HG03342 (cell line): ENCODE results near the gene NLRP6.
"Not testable (repeated sequence)": the region's sequence is repeated elsewhere in the genome, so short reads cannot be mapped to it uniquely, and the experiment has no call there.

Source experiments
- ATAC-seq: cut with Tn5 transposase; IDR thresholded peaks from one replicate; pipeline ENCODE4 v1.9.1; 2021; ENCODE audit warnings: mild to moderate bottlenecking, moderate library complexity; ENCODE audit not compliant: unreplicated experiment

The NLRP6 gene

DNA sequence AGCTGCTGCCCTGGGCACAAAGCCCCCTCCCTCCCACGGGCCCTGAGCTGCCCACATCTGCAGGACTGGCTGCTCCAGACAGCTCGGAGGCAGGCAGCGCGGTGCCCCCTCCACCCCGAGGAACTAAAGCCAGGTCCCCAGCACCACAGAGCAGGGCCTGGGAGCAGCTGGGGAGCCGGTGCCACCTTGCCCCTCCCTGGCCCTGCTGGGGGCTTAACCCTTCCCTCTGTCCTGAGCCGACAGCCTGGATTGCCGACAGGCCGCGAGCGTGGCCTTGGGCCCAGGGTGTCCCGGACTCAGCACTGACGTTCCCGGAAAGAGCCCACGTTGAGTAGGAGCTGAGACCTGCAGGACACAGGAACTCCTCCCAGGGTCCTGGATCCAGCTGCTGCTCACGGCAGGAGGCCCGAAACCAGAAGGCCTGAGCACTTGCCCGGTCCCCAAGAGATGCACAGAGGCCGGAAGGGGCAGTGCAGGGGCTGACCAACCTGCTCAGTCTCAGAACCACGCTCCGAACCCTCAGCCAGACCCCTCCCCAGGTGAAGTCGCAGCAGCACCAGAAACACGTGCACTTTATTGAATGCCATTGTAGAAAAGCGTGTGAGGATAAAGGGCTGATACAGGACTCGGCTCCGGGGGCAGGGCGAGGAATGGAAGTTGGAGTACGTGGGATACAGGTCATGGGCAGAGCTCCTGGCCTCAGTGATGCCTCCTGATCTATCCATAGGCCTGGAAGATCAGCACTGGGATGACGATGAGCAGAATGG, 41.1 kb downstream of the NLRP6 start:
- not testable (repeated sequence) for ATAC-seq

DNA sequence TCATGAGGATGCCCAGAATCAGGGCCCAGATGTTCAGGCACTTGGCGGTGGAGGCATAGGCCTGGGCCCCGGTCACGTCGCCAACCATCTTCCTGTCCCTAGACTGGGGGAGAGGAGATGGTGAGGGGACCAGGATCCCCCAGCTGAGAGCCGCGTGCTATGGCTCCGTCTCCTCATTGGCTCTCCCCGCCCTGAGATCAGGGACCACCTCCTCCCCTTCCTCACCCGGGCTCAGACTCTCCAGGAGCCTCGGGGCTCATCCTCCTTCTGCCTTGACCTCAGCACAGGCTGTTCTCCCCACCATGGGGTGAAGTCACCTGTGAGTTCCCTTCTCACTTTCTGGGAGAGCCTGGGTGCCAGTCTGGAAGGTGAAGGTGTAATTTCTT, 41.7 kb downstream of the NLRP6 start:
- not testable (repeated sequence) for ATAC-seq

DNA sequence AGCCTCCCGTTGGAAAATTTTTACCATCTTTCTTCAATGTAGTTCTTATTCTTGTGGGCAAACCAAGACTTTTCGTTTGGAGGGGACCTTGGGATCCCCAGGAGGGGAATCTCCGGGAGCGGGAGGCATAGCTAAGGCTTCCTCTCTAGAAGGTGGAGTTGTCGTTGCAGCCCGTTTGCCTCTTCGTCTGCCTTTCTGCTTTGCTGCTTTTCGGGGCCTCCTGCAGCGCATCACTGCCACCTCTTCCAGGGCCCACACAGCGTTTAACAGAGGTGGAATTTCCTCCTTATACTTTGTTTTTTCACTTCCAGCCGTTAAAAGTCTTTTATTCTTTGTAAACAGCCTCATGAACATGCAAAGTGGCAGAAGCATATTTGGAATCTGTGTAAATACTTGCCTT, 45.9 kb downstream of the NLRP6 start:
- no peak for ATAC-seq

DNA sequence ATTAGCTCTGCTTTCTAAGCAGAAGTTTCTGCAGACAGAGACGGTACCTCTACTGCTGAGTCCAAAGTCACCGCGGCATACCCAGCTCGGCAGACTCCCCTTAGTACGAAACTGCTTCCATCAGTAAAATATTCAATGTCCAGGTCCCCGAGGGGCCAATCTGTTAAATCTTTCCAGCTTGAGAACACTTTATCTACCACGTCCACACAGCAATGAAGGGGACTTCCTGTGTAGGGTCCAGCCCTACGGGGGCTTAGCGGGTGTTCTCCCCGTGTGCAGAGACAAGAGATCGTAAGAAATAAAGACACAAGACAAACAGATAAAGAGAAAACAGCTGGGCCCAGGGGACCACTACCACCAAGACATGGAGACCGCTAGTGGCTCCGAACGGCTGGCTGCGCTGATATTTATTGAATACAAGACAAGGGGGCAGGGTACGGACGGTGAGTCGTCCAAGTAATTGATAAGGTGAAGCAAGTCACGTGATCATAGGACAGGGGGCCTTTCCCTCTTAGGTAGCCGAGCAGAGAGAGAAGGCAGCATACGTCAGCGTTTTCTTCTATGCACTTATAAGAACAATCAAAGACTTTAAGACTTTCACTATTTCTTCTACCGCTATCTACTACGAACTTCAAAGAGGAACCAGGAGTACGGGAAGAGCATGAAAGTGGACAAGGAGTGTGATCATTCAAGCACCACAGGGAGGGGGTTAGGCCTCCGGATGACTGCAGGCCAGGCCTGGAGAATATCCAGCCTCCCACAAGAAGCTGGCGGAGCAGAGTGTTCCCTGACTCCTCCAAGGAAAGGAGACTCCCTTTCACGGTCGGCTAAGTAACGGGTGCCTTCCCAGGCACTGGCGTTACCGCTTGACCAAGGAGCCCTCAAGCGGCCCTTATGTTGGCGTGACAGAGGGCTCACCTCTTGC, 46.6 kb downstream of the NLRP6 start:
- ATAC-seq = not testable (repeated sequence)

DNA sequence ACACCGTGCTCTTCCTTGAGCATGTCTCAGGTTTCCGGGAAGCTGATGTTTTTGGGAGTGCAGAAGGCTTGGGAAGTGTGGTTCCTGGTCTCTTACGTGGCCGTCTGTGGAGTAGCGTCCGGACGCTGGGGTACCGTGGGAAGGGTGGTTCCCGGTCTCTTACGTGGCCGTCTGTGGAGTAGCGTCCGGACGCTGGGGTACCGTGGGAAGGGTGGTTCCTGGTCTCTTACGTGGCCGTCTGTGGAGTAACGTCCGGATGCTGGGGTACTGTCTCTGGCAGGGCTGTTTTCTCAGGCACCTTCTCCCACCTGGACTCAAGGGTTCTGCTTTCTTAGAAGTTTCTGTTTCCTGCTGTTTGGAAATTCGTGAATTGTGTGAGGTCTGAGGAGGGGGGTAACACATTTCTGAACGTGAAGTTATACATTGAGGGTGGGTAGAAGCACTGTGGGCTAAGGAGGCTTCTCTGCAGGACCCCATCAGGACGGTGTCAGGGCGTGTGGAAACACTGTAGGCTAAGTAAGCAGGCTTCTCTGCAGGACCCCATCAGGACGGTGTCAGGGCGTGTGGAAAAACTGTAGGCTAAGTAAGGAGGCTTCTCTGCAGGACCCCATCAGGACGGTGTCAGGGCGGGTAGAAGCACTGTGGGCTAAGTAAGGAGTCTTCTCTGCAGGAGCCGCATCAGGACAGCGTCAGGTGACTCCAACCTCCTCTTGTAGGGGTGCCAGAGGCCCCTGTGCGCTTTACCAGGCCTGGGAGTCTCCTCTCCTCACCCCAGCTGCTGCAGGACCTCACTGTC, 47.8 kb downstream of the NLRP6 start:
- ATAC-seq = no peak

DNA sequence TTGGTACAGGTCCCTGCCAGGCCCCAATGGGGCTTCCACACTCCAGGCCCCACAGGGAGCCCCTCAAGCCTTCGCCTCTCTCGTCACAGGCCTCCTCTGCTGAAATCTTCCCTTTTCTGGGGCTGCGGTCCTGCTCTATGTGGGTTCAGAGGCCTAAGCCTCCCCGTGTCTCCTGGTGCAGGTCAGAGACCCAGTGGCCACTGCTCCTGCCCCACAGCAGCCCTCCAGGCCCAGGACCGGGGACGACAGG, 48.3 kb downstream of the NLRP6 start:
- ATAC-seq = no peak

DNA sequence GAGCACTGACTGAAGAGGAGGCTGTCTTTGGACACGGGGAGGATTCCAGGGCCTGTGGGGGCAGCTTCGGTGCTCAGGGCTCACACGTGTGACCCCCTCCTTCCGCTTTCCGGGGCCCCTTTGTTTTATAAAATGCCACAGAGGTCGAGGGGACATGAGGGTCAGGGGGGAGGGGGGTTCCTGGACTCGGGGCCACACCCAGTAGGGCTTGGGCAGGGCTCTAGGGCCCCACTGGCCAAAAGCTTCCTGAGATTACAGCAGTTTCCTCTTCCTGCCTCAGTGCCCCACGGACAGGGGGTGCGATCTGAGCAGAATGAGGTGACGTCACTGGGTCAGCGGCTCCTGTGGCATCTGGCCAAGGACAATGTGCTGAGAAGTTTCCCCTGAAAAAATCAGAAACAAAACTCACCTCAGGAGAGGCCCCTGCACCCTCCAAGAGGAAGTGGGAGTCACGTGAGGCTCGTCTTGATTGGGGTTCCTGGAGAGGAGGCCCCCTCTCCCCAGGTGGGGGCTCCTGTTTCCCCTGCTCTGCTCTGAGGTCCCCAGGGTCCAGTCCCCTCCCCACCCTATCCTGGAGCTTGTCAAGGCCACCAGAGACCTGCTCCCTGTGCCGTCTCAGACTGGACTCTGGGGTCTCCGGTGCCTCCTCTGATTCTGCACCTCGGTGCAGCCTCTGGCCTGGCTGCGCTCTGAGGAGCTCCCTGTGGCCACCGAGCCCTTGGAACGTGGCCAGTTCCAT, 48.8 kb downstream of the NLRP6 start:
- ATAC-seq = peak; percentile 63

DNA sequence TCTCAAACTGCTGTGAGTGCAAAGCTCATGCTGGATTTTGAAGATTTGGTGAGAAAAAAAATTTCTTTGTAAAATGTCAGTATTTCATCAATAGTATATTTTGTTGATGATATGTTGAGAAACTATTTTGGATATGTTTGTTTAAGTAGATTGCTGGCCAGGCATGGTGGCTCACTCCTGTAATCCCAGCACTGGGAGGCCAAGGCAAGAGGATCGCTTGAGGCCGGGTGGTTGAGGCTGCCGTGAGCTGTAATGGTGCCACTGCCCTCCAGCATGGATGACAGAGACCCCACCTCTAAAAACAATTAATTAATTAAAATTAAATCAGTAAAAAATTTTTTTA, 49.3 kb downstream of the NLRP6 start:
- ATAC-seq = no peak

DNA sequence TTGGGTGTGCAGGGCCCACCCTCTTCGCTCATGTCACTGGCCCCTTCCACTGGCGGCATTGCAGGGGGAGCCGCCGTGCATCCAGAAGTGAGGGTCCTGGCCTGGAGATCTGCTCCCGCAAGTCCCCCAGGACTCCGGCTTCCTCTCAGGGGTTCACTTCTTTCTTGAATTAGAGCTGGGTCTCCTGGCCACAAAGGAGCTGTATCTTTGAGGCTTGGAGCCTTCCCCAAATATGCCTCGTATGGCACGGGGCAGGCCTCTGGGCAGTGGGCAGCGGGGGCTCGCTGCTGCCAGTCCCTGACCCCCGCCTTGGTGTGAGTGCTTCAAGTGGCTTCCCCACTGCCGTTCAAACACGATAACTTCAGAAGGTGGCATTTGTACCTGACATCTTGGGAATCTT, 49.8 kb downstream of the NLRP6 start:
- no peak for ATAC-seq

DNA sequence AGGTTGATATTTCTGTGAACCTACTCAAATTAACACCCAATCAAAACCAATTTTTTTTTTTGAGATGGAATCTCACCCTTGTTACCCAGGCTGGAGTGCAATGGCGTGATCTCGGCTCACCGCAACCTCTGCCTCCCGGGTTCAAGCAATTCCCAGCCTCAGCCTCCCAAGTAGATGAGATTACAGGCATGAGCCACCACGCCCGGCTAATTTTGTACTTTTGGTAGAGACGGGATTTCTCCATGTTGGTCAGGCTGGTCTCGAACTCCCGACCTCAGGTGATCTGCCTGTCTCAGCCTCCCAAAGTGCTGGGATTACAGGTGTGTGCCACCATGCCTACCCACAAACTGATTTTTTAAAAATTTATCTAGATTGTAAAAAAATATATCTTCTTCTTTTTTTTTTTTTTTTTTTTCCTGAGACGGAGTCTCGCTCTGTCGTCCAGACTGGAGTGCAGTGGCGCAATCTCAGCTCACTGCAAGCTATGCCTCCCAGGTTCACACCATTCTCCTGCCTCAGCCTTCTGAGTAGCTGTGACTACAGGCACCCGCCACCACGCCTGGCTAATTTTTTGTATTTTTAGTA, 50.4 kb downstream of the NLRP6 start:
- not testable (repeated sequence) for ATAC-seq

DNA sequence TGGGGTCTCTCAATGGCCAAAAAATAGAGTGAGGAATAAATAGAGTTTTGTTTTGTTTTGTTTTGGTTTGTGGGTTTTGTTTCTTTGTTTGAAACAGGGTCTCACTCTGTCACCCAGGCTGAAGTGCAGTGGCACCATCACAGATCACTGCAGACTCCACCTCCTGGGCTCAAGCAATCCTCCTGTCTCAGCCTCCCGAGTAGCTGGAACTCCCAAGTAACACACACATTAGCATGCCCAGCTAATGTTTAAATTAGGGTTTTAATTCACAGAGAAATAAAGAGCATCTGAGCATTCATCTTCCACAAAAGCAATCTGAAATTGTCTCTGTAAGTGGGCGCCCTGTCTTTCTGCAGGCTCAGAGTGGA, 51.7 kb downstream of the NLRP6 start:
- ATAC-seq = no peak

DNA sequence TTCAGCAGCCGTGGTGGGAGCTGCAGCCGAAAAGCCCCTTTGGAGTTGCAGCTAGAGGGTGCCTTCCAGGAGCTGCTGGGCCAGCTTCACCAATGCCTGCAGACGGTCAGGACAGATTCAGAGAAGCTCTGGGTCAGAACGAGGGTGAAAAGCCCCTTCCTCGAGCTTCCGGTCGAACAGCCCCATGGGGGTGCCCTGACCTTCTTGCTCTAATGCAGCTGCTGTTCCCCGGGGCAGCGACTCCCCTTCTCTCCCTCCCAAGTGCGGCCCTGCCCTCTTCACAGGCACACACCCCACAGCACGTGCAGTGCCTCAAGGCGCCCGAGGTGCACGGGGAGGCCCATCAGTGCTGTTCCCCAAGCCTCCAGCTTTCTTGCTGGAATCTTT, 52.1 kb downstream of the NLRP6 start:
- no peak for ATAC-seq

DNA sequence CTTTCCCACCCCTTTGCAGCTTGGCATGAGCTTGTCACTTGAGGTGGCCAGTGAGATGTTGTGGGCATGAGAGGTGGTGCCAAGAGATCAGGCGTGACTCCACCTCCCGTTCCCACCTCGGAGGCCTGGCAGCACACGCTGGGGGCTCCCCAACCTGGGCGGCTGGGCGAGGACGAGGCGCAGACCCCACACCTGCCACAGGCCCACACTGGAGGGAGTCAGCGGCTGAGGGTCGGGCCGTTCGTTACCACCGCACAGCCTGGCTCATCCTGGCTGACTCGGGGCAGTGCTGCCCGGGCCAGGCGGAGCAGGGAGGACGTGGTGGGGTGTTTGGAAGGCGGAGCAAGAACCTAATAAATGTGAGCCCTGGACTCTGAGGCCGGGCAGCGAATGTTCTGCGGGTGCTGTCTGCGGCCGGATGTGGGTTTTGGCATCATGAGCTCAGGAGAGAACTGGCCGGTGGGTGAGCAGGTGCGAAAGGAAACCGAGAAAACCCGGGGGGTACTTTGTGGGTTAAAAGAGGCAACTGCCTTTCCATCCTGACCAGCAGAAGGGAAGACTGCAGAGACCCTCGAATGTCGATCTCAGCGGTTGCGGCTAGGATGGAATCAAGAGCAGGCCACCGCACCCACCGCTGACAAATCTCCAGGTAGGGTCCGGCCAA, 52.6 kb downstream of the NLRP6 start:
- no peak for ATAC-seq

DNA sequence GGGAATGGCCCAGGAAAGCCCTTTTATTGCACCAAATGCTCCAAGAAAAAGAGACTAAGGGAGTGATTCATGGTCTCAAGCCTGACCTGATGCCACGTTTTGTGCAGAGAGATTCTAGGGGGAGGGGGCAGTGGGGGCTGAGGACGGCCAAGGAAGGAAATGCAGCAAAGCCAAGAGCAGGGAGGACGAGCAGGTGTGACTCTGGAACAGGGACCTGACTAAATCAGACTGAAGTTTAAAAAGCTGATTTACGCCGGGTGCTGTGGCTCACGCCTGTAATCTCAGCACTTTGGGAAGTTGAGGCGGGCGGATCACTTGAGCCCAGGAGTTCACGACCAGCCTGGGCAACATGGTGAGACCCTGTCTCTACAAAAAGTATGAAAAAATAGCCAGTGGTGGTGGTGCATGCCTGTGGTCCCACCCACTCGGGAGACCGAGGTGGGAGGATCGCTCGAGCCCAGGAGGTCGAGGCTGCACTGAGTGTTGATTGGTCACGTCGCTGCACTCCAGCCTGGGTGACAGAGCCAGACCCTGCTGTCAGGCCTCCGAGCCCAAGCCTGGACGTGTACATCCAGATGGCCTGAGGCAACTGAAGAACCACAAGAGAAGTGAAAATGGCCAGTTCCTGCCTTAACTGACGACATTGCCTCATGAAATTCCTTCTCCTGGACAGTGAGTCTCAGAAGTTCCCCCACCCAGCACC, 53.3 kb downstream of the NLRP6 start:
- ATAC-seq = no peak

DNA sequence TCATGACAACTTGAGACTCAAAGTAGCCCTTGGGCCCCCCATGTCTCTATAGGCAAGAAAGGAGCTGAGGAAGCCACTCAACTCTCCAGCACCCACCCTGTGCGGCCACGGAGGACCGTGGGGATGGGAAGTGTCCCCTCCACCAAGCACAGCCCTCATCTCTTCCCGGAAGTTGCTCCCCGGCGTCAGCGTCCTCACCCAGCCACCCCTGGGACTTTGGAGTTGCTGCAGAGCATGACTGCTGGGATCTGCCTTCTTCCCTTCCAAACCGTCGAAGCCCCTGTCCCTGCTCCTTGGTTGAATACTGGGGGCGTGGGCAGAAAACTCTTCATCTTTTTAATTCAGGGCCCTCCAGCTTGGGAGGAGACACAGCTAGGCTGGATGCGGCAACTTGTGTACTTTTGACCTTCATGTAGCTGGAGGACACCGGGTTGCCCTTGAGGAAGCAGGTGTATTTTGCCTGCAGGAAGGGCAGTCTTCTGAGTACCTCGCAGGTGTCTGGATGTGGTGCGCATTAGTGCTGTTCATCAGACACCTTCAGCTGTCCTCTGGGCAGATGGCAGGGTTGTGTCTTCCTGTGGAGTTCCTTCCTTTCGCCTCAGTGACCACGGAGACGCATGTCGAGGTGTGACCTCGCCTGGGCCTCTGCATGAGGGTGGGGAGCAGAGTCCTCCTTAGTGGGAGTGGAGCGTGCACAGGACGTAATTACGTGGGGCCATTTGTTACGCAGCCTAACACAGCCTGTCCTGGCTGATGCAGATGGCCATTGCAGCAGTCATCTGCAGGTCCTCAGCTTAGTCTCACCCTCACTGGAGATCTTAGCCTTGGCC, 54.7 kb downstream of the NLRP6 start:
- ATAC-seq = no peak

DNA sequence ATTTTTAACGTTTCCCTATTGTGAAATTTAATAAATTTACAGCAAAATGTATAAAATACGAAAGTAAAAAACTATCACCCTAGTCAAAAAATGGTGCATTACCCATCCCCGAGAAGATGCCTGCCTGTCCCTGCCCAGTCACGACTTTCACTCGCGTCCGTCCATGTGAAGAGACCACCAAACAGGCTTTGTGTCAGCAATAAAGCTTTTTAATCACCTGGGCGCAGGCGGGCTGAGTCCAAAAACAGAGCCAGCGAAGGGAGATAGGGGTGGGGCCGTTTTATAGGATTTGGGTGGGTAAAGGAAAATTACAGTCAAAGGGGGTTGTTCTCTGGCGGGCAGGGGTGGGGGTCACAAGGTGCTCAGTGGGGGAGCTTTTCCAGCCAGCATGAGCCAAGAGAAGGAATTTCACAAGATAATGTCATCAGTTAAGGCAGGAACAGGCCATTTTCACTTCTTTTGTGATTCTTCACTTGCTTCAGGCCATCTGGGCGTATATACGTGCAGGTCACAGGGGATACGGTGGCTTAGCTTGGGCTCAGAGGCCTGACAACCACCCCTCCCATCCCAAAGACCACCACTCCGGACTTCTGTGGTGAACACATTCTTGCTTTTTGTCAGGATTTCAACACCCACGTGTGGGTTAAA, 55.5 kb downstream of the NLRP6 start:
- not testable (repeated sequence) for ATAC-seq

DNA sequence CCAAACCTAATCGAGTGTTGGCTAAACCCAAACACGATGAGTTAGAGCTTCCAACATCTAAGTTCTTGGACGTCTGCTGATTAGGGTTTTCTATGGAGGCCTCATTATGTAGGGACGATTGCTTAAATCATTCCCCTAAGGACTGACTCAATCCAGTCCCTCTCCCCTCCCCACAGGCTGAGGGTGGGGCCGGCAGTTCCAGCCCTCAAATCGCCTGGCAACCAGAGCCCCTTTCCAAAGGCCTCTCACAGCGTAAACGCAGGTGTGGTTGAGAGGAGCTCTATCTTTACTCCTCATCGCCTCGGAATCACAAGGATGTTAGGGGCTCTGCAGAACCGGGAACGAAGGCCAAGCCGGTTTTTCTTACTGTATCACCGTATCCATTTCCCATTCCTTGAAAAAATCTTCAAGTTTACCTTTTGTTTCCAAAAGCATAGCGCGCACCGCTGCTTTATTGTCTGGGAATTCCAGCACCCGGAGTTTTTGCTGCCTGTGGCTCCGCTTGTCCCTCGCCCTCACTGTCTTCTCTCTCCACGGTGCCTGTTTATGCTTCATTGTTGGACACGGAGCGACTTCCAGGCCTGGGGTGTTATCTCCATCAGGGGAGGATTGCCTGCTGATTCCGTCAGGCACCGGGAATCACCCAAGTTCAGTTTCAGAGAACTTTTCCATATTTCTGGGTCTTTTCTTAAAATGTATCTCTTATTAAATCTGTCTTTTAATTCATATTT, 56.2 kb downstream of the NLRP6 start:
- no peak for ATAC-seq
